AG10803 (cell line): ENCODE data around the gene RBM20.

ENCODE experiments used
- DNase-seq: peaks from one replicate; pipeline ENCODE4 v3.0.0; 2010; ENCODE audit warnings: low read depth
- H3K4me3 ChIP-seq: 2 replicates; pipeline ENCODE4 v1.5.1; 2011; ENCODE audit warnings: mild to moderate bottlenecking, low read length, control low read depth
- CTCF ChIP-seq: conservative IDR thresholded peaks from 2 replicates; pipeline ENCODE4 v1.5.1; 2011; ENCODE audit warnings: mild to moderate bottlenecking, low read length, control low read depth, inconsistent platforms

The RBM20 gene

GRCh38 chr10:110789604-110790433, 145.7 kb downstream of the RBM20 start:
- no peak for TF ChIP-seq CTCF
- H3K4me3 ChIP-seq = no peak overlapping the region
- DNase-seq = no peak

- no peak overlapping the region for H3K4me3 ChIP-seq
- TF ChIP-seq CTCF = no peak
- no peak for DNase-seq
Measured at GRCh38 chr10:110790913-110791506, 146.9 kb downstream of the RBM20 start.

DNA sequence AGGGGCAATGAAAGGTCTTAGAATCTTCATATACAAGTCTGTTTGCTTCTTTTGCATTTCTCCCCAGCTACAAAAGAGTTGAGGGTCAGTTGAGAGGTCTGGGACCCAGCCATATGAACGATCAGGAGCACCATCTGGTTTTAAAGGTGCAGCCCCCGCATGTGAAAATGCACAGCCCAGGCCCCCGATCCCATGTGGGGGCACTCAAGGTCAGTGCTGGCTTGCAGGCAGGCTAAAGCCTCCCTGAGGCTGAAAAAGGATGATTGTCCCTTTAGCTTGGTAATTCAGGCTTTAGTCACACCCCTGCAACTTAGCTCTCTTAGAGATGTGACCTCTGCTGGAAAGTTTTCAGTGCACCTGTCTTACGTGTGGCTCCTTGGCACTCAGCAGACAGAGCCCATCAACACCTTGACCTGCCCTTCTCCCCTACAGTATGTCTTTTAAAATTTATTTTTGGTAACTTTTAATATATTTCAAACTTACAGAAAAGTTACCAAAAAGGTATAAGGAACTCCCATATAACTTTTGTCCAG, 147.5 kb downstream of the RBM20 start:
- DNase-seq = no peak
- H3K4me3 ChIP-seq = no peak overlapping the region
- TF ChIP-seq CTCF = no peak

DNA sequence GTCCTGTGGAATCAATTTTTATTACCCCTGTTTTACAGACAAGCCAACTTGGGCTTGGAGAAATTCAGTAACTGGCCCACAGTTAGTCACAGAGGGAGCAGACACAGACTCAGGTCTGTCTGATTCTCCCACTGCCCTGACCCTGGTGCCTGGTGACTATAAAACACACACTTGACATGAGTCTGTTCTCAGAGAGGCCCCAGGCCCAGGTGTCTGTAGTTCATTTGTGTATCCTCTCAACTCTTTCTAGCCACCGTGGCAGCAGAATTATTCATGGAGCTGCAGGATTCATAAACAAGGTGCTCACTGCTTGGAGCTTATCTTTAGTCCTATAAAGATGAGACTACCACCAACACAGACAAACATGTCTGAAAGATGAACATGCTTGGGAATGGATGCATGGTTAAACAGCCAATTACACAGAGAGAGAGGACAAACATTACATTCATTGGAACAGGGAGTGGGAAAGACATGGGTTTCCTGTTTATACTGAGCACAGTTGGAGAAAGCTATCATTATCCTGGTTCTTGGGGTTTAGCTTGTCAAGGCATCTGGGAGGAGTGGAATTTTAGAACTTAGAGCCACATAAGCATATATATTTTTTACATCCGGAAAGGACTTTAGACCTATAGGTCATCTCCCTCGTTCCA, 148.5 kb downstream of the RBM20 start:
- DNase-seq = no peak
- no peak for TF ChIP-seq CTCF
- no peak overlapping the region for H3K4me3 ChIP-seq

DNA sequence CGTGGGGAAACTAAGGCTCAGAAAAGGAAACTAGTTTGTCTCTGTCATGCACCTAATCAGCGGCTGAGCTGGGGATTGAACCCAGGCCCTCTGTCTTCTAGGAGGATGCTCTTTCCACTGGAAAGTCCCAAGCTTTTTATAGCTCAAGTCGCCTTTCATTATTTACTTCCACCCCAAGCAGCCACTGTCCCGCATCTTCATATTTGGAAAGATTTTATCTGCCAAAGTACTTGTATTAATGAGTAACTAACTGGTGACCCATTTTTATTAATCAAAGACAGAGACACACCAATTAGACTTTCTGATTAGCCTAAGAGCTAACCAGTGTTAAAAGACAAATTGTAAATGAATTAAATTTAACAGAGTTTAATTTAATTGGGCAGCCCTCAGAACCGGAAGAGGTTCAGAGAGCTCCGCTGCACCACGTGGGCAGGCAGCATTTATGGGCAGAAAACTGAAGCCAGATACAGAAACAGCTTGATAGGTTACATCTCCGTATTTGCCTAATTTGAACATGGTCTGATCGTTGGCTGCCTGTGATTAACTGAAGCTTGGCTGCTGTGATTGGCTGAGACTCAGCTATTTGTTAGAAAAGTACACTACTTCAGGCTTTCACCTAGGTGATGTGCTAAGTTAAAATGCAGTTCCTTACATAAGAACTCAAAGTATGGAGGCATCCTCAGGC, 149.1 kb downstream of the RBM20 start:
- no peak for DNase-seq

GRCh38 chr10:110793886-110794285, 149.8 kb downstream of the RBM20 start:
- H3K4me3 ChIP-seq = no peak overlapping the region
- no peak for DNase-seq
- TF ChIP-seq CTCF = no peak

More for the DNA sequence above, 149.1 kb downstream of the RBM20 start:
- no peak overlapping the region for H3K4me3 ChIP-seq
- no peak for TF ChIP-seq CTCF
